Naive thymus-derived CD4-positive, alpha-beta T cell (primary cell): ENCODE results near the gene DDC. TPM values are rescaled to one million over a fixed set of nuclear protein-coding genes. Genes with fewer than 3 reads are reported as not detected.
A peak's percentile ranks its signal among the peaks of the same experiment; 100 is the strongest.

Experiments used
- ATAC-seq: fragments of 150-1000 bp; cut with Tn5 transposase; 2 replicates; pipeline ENCODE4 v1.10.0; 2021; ENCODE audit warnings: mild to moderate bottlenecking, moderate library complexity
- CTCF ChIA-PET: fragments of 350-600 bp; sonication (Branson Sonifier 250); formaldehyde crosslinking; loops from one replicate; lab custom pipeline; 2021; ENCODE audit warnings: antibody characterized with exemption; lab: Charles Lee
- POLR2A ChIA-PET: fragments of 350-600 bp; sonication (Branson Sonifier 250); formaldehyde crosslinking; loops from one replicate; lab custom pipeline; 2021; ENCODE audit warnings: antibody characterized with exemption, inconsistent platforms; lab: Charles Lee
- DNase-seq, 9 donors: peaks; one replicate each; pipeline versions ENCODE4 v3.0.0 to v3.0.0-alpha.2; 2020 to 2022; ENCODE audit warnings: mixed read lengths in 1 of 9
- H3K27ac ChIP-seq: one replicate; pipeline ENCODE4 v1.7.0; 2013; ENCODE audit warnings: mild to moderate bottlenecking, low read depth, low read length, moderate library complexity
- H3K27me3 ChIP-seq, 2 donors: one replicate each; pipeline ENCODE4 v1.7.0; 2013; ENCODE audit warnings: low read length in 2 of 2, mild to moderate bottlenecking in 2 of 2, moderate library complexity in 2 of 2; ENCODE audit not compliant: control insufficient read depth in 2 of 2, insufficient read depth in 2 of 2
- H3K36me3 ChIP-seq, 3 experiments: 1 replicate in 2 of 3; 2 replicates in 1 of 3; pipeline ENCODE4 v1.7.0; 2013; ENCODE audit warnings: low read length in 3 of 3, mild to moderate bottlenecking in 3 of 3, moderate library complexity in 1 of 3; ENCODE audit not compliant: insufficient read depth in 3 of 3, control insufficient read depth in 2 of 3
- H3K4me1 ChIP-seq, 2 donors: one replicate each; pipeline ENCODE4 v1.7.0; 2013; ENCODE audit warnings: low read length in 2 of 2, mild to moderate bottlenecking in 2 of 2, moderate library complexity in 1 of 2; ENCODE audit not compliant: control insufficient read depth in 2 of 2, insufficient read depth in 2 of 2
- H3K4me3 ChIP-seq: 2 replicates; pipeline ENCODE4 v1.7.0; 2013; ENCODE audit warnings: mild to moderate bottlenecking, low read length
- H3K9me3 ChIP-seq, 3 experiments: 1 replicate in 2 of 3; 2 replicates in 1 of 3; pipeline ENCODE4 v1.7.0; 2013; ENCODE audit warnings: low read length in 3 of 3; ENCODE audit not compliant: control insufficient read depth in 2 of 3
- H3K27ac Mint-ChIP-seq, 9 donors: one replicate each; pipeline ENCODE4 v1.8.0; 2020 to 2022; ENCODE audit warnings: mixed read lengths in 9 of 9, mild to moderate bottlenecking in 8 of 9, moderate library complexity in 5 of 9, inconsistent platforms in 2 of 9
- H3K27me3 Mint-ChIP-seq, 5 donors: one replicate each; pipeline ENCODE4 v1.8.0; 2021 to 2022; ENCODE audit warnings: mixed read lengths in 5 of 5, mild to moderate bottlenecking in 1 of 5
- H3K36me3 Mint-ChIP-seq, 5 donors: one replicate each; pipeline ENCODE4 v1.8.0; 2020 to 2022; ENCODE audit warnings: mixed read lengths in 5 of 5, mild to moderate bottlenecking in 3 of 5, inconsistent platforms in 1 of 5
- H3K4me1 Mint-ChIP-seq, 7 donors: one replicate each; pipeline ENCODE4 v1.8.0; 2020 to 2022; ENCODE audit warnings: mixed read lengths in 7 of 7, mild to moderate bottlenecking in 3 of 7, inconsistent platforms in 1 of 7
- H3K4me3 Mint-ChIP-seq, 10 donors: one replicate each; pipeline ENCODE4 v1.8.0; 2020 to 2022; ENCODE audit warnings: mild to moderate bottlenecking in 10 of 10, mixed read lengths in 10 of 10, moderate library complexity in 6 of 10, inconsistent platforms in 2 of 10
- H3K9me3 Mint-ChIP-seq, 11 donors: one replicate each; pipeline ENCODE4 v1.8.0; 2020 to 2022; ENCODE audit warnings: mixed read lengths in 11 of 11, mild to moderate bottlenecking in 4 of 11, inconsistent platforms in 1 of 11, moderate library complexity in 1 of 11
- intact Hi-C, 2 donors: fragments of 100-400 bp; cut with micrococcal nuclease; formaldehyde crosslinking; loops; one replicate each; pipeline ENCODE4 v1.15.1; 2023
- polyA plus RNA-seq, 2 donors: library from polyadenylated mRNA; unstranded; fragments of 300-500 nt; fragmentation: Illumina TruSeq; gene quantifications; one replicate each; pipeline ENCODE4 v1.2.3, GENCODE V29; 2021
- total RNA-seq, 6 experiments: library from RNA in 5 of 6; stranded (reverse) in 5 of 6; gene quantifications; 1 replicate in 5 of 6; 2 replicates in 1 of 6; pipeline ENCODE4 v1.2.3 and lab custom pipeline; 2021 to 2026

Gene DDC
- total and polyA plus RNA-seq, 7 experiments from 2014 or later, result not detected

DNA sequence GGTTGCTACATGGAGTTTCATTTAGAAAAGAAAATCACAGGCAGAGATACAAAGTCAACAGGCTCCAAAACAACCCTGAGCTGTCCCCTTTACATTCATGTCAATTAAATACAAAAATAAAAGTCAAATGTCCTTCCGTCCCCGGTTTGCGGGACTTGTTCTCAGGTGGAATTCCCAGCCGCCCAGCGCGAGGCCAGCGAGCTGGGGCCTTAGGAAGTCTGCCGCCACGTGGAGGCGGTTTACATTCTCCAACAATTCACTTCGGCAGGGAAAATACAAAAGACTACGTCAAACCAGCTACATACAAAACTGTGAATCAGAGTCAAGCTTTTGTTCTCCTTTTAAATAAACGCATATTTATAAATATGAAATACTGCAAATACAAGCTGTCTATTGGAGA lies 25.3 kb upstream of the DDC start:
- Mint-ChIP-seq H3K4me1 (peaks cover 0 to 16% (median 0%) of the 10 kb centered on the region in 7 donors), H3K36me3 (peaks cover 0 to 14% (median 4%) of the 10 kb centered on the region in 5 donors), H3K27ac (no peak overlapping the region), H3K9me3 (peaks cover 0 to 6% (median 0%) of the 10 kb centered on the region in 11 donors), H3K4me3 (no peak overlapping the region), H3K27me3 (peaks cover 6 to 11% (median 7%) of the 10 kb centered on the region in 5 donors)
- no peaks in the 10 kb centered on the region for H3K4me1 ChIP-seq
- DNase-seq (no peak), ATAC-seq (no peak)
- ChIA-PET POLR2A (interaction anchor here (1.1 kb wide), 1 partner anchor 16 kb away, joined by 3 read pairs; no protein-coding TSS in a partner anchor), CTCF (no interaction called here)
- no peak overlapping the region for H3K27ac ChIP-seq
- H3K9me3 ChIP-seq, result no peaks in the 10 kb centered on the region
- no peaks in the 10 kb centered on the region for H3K27me3 ChIP-seq
- intact Hi-C loops, result loop anchor here in 1 of 2 donors (10.0 kb wide), 1 partner anchor 56 kb away; no protein-coding TSS in a partner anchor
- H3K4me3 ChIP-seq, result no peak overlapping the region
- peaks cover 0 to 6% (median 0%) of the 10 kb centered on the region in 3 experiments for H3K36me3 ChIP-seq

DNA sequence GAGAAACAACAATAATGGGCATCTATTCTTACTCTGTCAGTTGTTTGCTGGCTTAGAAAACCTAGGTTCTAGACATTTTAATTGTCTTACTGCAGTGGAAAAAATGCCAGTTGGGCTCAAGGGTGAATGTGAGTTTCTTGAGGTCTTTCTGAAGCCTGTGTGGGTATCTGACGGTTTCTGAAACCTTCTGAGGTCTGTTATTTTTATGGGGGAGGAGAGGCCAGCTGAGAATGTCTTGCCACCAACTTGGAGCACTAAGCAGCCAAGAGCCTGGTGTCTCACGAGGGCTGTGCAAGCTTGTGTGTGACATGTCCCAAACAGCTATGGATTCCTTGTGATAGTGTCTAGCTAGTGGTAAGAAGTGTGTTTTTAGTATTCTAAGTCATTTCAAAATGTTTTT lies 24.2 kb upstream of the DDC start:
- no peaks in the 10 kb centered on the region for H3K4me1 ChIP-seq
- peaks cover 0 to 6% (median 0%) of the 10 kb centered on the region in 3 experiments for H3K36me3 ChIP-seq
- CTCF ChIA-PET, result no interaction called here
- no peak overlapping the region for H3K4me3 ChIP-seq
- H3K9me3 ChIP-seq, result peaks cover 0 to 3% (median 0%) of the 10 kb centered on the region in 3 experiments
- no peaks in the 10 kb centered on the region for H3K27me3 ChIP-seq
- Mint-ChIP-seq H3K36me3 (peaks cover 0 to 14% (median 4%) of the 10 kb centered on the region in 5 donors), H3K27ac (peak overlapping the region in 1 of 9 donors; percentile 36), H3K4me3 (no peak overlapping the region), H3K9me3 (peaks cover 0 to 16% (median 0%) of the 10 kb centered on the region in 11 donors), H3K27me3 (peaks cover 6 to 11% (median 7%) of the 10 kb centered on the region in 5 donors), H3K4me1 (peaks cover 0 to 4% (median 0%) of the 10 kb centered on the region in 7 donors)
- H3K27ac ChIP-seq, result no peak overlapping the region
- ATAC-seq (no peak), DNase-seq (no peak)
- POLR2A ChIA-PET, result interaction anchor here (1.1 kb wide), 1 partner anchor 17 kb away, joined by 3 read pairs; no protein-coding TSS in a partner anchor
- intact Hi-C loops, result no loop called here

DNA sequence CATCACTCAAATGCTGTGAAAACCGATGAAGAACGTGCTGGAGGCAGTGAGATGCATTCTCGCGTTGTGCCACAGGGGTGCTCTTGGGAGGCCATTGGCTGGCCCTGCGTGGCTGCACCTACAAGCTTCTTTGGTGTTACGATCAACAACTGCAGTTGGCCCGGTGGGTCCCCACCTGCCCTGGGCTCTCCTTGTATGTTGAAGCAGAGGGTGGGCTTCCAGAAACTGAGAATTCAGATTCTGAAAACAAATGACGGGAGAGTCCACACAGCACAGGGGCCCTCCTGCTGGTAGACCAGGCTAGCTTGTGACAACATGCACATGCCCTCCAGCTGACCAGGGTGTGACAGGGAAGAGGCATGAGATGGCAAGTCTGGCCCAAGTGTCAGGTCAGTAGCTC lies 23.7 kb upstream of the DDC start:
- DNase-seq (no peak), ATAC-seq (peak; percentile 22)
- Histone ChIP-seq H3K27ac (no peak overlapping the region), H3K27me3 (no peaks in the 10 kb centered on the region), H3K4me1 (no peaks in the 10 kb centered on the region), H3K9me3 (peaks cover 0 to 7% (median 0%) of the 10 kb centered on the region in 3 experiments), H3K4me3 (no peak overlapping the region), H3K36me3 (peaks cover 0 to 6% (median 0%) of the 10 kb centered on the region in 3 experiments)
- Mint-ChIP-seq H3K27me3 (peaks cover 6 to 11% (median 8%) of the 10 kb centered on the region in 5 donors), H3K9me3 (peaks cover 0 to 19% (median 3%) of the 10 kb centered on the region in 11 donors), H3K36me3 (peaks cover 0 to 14% (median 4%) of the 10 kb centered on the region in 5 donors), H3K4me1 (no peaks in the 10 kb centered on the region), H3K4me3 (no peak overlapping the region), H3K27ac (no peak overlapping the region)
- ChIA-PET CTCF (no interaction called here), POLR2A (no interaction called here)
- intact Hi-C loops, result no loop called here

DNA sequence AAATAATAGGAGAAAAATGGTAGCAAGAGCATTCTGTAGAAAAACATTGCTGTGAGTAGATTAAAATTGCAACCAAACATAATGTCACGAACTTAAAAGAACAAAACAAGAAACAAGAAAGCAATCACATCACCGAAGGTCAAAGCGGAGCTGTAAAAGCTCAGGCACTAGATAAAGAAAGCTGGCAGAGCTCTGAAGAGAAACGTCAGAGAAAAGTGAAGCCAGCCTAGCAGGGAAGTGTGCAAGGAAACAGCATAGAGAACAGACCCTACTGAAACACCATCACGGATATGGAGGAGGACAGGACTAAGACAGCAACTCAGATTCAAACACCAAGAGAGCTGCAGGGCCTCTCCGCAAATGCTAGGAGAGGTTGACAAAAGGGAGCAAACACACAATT lies 22.5 kb upstream of the DDC start:
- no peak overlapping the region for H3K27ac ChIP-seq
- H3K4me1 ChIP-seq, result no peaks in the 10 kb centered on the region
- no peak overlapping the region for H3K4me3 ChIP-seq
- no peak overlapping the region for H3K4me3 Mint-ChIP-seq
- peaks cover 0 to 12% (median 1%) of the 10 kb centered on the region in 5 donors for H3K36me3 Mint-ChIP-seq
- intact Hi-C loops, result no loop called here
- ATAC-seq (no peak), DNase-seq (no peak)
- H3K36me3 ChIP-seq, result peaks cover 0 to under 1% (median 0%) of the 10 kb centered on the region in 3 experiments
- peaks cover 0 to 16% (median 0%) of the 10 kb centered on the region in 3 experiments for H3K9me3 ChIP-seq
- POLR2A ChIA-PET, result no interaction called here
- peaks cover 0 to 31% (median 11%) of the 10 kb centered on the region in 11 donors for H3K9me3 Mint-ChIP-seq
- H3K27me3 Mint-ChIP-seq, result peaks cover 6 to 14% (median 9%) of the 10 kb centered on the region in 5 donors
- CTCF ChIA-PET, result no interaction called here
- no peaks in the 10 kb centered on the region for H3K27me3 ChIP-seq
- H3K4me1 Mint-ChIP-seq, result no peaks in the 10 kb centered on the region
- H3K27ac Mint-ChIP-seq, result no peak overlapping the region

DNA sequence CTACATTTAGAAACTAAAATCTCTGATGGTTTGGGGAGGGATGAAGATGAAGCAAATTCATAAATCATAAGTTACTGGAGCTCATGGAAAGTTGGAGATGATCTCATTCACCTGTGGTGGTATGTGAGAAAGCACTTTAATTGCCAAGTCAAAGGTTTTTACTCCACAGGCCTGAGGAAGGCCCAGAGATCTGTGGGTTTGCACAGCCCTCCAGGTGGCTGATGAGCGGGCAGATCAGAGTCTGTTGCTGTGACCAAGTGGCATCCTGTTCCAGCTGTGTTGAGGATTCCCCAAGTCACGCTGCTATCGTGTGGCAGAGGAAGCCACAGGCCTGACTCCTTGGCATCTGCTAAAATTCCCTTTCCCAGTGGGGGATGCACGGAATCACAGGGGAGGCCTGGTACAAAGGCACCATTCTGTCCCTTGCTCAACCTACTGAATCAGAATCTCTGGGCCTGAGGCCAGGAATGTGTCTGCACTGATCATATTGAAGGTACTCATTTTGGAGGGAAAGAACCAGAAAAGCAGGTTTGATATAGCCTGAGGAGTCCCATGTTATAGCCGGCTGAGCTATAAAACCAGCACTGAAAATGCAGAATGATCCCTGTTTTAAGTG lies 19.7 kb upstream of the DDC start:
- peaks cover 0 to 16% (median 0%) of the 10 kb centered on the region in 3 experiments for H3K9me3 ChIP-seq
- ATAC-seq (no peak), DNase-seq (no peak)
- no peaks in the 10 kb centered on the region for H3K4me1 ChIP-seq
- H3K4me3 ChIP-seq, result no peak overlapping the region
- Mint-ChIP-seq H3K27ac (no peak overlapping the region), H3K36me3 (peaks cover 0 to 7% (median 0%) of the 10 kb centered on the region in 5 donors), H3K4me1 (no peaks in the 10 kb centered on the region), H3K27me3 (peaks cover 8 to 22% (median 12%) of the 10 kb centered on the region in 5 donors), H3K9me3 (peaks cover 0 to 40% (median 11%) of the 10 kb centered on the region in 11 donors), H3K4me3 (no peak overlapping the region)
- POLR2A ChIA-PET, result no interaction called here
- CTCF ChIA-PET, result no interaction called here
- intact Hi-C loops, result no loop called here
- H3K36me3 ChIP-seq, result no peaks in the 10 kb centered on the region
- H3K27ac ChIP-seq, result no peak overlapping the region
- no peaks in the 10 kb centered on the region for H3K27me3 ChIP-seq

DNA sequence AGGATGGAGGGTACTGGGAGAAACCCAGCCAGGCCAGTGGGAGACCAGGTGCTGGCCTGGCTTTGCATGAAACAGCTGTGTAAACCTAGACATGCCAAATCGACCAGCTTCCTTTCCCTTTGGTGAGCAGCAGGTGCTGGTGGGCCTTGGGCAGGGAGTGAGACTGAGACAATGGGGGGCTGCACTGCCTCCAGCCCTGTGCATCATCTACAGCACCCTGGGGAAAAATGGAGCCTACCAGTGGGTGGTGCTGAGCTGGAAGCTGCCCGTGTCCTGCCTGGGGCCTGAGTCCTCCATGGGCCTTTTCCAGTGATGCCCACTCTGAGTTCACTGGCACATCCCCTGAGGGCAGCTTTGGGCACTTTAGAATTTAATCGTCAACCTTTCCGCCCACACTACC lies 19.2 kb upstream of the DDC start:
- peaks cover 0 to 16% (median 0%) of the 10 kb centered on the region in 3 experiments for H3K9me3 ChIP-seq
- ChIA-PET CTCF (no interaction called here), POLR2A (no interaction called here)
- Mint-ChIP-seq H3K9me3 (peaks cover 0 to 40% (median 11%) of the 10 kb centered on the region in 11 donors), H3K27ac (no peak overlapping the region), H3K27me3 (peaks cover 8 to 22% (median 12%) of the 10 kb centered on the region in 5 donors), H3K4me1 (no peaks in the 10 kb centered on the region), H3K36me3 (peaks cover 0 to 7% (median 0%) of the 10 kb centered on the region in 5 donors), H3K4me3 (no peak overlapping the region)
- H3K27me3 ChIP-seq, result no peaks in the 10 kb centered on the region
- H3K27ac ChIP-seq, result no peak overlapping the region
- intact Hi-C loops, result no loop called here
- no peaks in the 10 kb centered on the region for H3K4me1 ChIP-seq
- H3K4me3 ChIP-seq, result no peak overlapping the region
- no peaks in the 10 kb centered on the region for H3K36me3 ChIP-seq
- DNase-seq (no peak), ATAC-seq (no peak)
